Ascending aorta (tissue), 2 donors: ENCODE measurements around the gene MEF2C. TPM values are rescaled to one million over a fixed set of nuclear protein-coding genes. Genes with fewer than 3 reads are reported as not detected.

ENCODE experiments used
- DNase-seq, 2 donors: peaks; one replicate each; pipeline ENCODE4 v3.0.0-alpha.2; 2019; ENCODE audit warnings: low spot score in 2 of 2
- H3K27ac ChIP-seq, 2 donors: fragments of 200-600 bp; sonication (generic); one replicate each; pipeline ENCODE4 v1.5.1; 2016 to 2017; ENCODE audit warnings: mild to moderate bottlenecking in 1 of 2
- H3K27me3 ChIP-seq: fragments of 200-600 bp; sonication (generic); one replicate; pipeline ENCODE4 v1.5.1; 2017
- H3K36me3 ChIP-seq, 2 donors: fragments of 200-600 bp; sonication (generic); one replicate each; pipeline ENCODE4 v1.5.1; 2016
- H3K4me1 ChIP-seq, 2 donors: fragments of 200-600 bp; sonication (generic); one replicate each; pipeline ENCODE4 v1.5.1; 2016 to 2017; ENCODE audit warnings: mild to moderate bottlenecking in 1 of 2
- H3K4me3 ChIP-seq, 2 donors: fragments of 200-600 bp; sonication (generic); one replicate each; pipeline ENCODE4 v1.5.1; 2016 to 2017; ENCODE audit warnings: mild to moderate bottlenecking in 1 of 2
- H3K9me3 ChIP-seq, 2 donors: fragments of 200-600 bp; sonication (generic); one replicate each; pipeline ENCODE4 v1.5.1; 2016
- intact Hi-C: fragments of 100-400 bp; cut with DNase I; formaldehyde crosslinking; loops from one replicate; pipeline ENCODE4 v1.15.1; 2023
- total RNA-seq: library from RNA; depleted of rRNA; stranded (reverse); fragments of >200 nt; gene quantifications from one replicate; pipeline ENCODE4 v1.1.0, GENCODE V29; 2016
- TF ChIP-seq, protein P1 (sequence below), 3 experiments: fragments of 200-600 bp in 2 of 3; fragments of 450-650 bp in 1 of 3; sonication (generic) in 2 of 3; IDR thresholded peaks; one replicate each; pipeline ENCODE4 v1.5.1; 2016 to 2019; ENCODE audit warnings: antibody characterized with exemption in 3 of 3, mild to moderate bottlenecking in 1 of 3, moderate library complexity in 1 of 3

Gene MEF2C
- total RNA-seq, 1 donor from 2014 or later: 138 TPM

DNA sequence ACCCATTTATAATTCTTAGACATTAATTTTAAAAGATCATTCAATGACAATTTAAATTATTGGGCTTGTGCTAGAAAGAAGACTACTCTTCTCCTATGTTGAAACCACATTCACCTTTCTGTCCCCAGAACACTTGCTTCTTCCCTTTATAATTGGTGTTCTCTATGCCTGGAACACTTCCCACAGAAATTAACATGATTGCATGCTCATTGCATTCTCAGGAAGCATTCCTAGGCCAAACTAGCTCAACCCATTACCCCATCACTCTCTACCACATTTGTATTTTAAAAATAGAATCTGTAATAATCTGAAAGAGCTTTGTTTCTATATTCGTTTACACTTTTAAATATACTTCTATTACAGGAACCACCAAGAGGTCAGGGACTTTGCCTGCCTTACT is 184.7 kb downstream of the MEF2C start:
- no peak overlapping the region for H3K4me3 ChIP-seq
- H3K9me3 ChIP-seq: no peaks in the 10 kb centered on the region
- H3K4me1 ChIP-seq: no peaks in the 10 kb centered on the region
- TF ChIP-seq, protein P1, sequence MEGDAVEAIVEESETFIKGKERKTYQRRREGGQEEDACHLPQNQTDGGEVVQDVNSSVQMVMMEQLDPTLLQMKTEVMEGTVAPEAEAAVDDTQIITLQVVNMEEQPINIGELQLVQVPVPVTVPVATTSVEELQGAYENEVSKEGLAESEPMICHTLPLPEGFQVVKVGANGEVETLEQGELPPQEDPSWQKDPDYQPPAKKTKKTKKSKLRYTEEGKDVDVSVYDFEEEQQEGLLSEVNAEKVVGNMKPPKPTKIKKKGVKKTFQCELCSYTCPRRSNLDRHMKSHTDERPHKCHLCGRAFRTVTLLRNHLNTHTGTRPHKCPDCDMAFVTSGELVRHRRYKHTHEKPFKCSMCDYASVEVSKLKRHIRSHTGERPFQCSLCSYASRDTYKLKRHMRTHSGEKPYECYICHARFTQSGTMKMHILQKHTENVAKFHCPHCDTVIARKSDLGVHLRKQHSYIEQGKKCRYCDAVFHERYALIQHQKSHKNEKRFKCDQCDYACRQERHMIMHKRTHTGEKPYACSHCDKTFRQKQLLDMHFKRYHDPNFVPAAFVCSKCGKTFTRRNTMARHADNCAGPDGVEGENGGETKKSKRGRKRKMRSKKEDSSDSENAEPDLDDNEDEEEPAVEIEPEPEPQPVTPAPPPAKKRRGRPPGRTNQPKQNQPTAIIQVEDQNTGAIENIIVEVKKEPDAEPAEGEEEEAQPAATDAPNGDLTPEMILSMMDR (IDR thresholded peaks at IDR 0.05): no peak
- intact Hi-C loops: no loop called here
- H3K27me3 ChIP-seq: peaks cover 12% of the 10 kb centered on the region
- no peak for DNase-seq
- no peak overlapping the region for H3K27ac ChIP-seq
- no peaks in the 10 kb centered on the region for H3K36me3 ChIP-seq

DNA sequence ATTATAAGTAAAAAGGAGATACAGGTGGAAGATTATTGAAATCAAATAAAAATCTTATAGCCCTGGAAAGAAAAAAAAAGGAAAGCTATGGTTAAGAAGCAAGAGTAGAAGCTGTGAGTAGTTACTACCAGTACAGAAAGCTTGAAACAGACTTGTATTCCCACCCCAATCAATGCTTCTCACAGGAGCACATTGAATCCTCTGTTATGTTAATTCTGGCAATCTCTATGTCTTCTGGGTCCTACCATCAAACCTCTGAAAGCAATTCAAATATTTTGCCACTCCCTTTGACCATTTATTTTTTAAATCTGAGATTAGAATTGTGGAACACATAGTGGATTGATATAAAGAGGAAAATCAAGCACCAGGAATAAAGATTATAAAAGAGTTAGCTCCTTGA is 186.5 kb downstream of the MEF2C start:
- H3K36me3 ChIP-seq: no peaks in the 10 kb centered on the region
- H3K27me3 ChIP-seq: peaks cover 25% of the 10 kb centered on the region
- no peak overlapping the region for H3K4me3 ChIP-seq
- H3K9me3 ChIP-seq: no peaks in the 10 kb centered on the region
- no peak for DNase-seq
- TF ChIP-seq, protein P1 (IDR thresholded peaks at IDR 0.05): no peak
- no peak overlapping the region for H3K27ac ChIP-seq
- intact Hi-C loops: no loop called here
- H3K4me1 ChIP-seq: peaks cover 0 to 6% of the 10 kb centered on the region in 2 donors

DNA sequence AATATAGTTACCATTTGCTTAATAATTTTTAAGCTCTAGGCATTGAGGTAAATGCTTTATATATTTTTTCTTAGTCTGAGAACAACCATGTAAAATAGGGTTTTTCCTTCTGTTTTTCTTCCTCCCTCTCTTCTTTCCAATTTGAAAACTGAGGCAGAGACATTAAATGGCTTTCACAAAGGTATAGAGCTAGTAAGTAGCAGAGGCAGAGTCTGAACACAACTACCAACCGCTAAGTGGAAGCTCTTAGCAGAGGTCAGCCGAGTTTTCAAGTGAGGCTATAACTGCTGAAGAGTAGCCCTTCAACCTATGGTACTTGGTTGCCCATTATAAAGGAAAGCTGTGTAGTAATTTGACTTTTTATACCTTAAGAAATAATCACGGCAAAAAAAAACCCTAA is 187.1 kb downstream of the MEF2C start:
- no peak overlapping the region for H3K4me3 ChIP-seq
- no peaks in the 10 kb centered on the region for H3K9me3 ChIP-seq
- H3K27ac ChIP-seq: no peak overlapping the region
- no peak for DNase-seq
- no peaks in the 10 kb centered on the region for H3K36me3 ChIP-seq
- peaks cover 30% of the 10 kb centered on the region for H3K27me3 ChIP-seq
- intact Hi-C loops: no loop called here
- TF ChIP-seq, protein P1 (IDR thresholded peaks at IDR 0.05): no peak
- H3K4me1 ChIP-seq: peaks cover 0 to 10% of the 10 kb centered on the region in 2 donors

DNA sequence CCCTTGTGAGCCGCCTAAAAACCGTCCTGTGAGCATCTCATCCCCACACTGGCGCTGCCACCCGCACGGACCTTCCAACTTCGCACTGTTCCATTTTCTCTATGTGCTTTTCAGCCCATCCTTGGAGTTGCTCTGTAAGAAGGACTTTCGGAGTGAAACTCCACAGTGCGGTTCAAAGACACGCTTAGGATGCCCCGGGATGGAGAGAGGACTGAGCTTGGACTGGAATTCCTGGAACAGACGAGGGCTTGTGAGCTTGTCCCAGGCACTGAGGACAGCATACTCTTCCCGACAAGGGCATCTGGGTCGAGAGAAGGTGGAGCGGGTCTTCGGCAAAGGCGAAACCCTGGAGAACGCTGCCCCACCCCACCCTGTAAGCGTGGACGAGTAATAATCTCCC is 187.8 kb downstream of the MEF2C start:
- no peaks in the 10 kb centered on the region for H3K36me3 ChIP-seq
- DNase-seq: no peak
- no peak overlapping the region for H3K4me3 ChIP-seq
- TF ChIP-seq, protein P1 (IDR thresholded peaks at IDR 0.05): no peak
- peaks cover 30% of the 10 kb centered on the region for H3K27me3 ChIP-seq
- H3K27ac ChIP-seq: no peak overlapping the region
- no peaks in the 10 kb centered on the region for H3K9me3 ChIP-seq
- intact Hi-C loops: no loop called here
- peaks cover 0 to 15% of the 10 kb centered on the region in 2 donors for H3K4me1 ChIP-seq

DNA sequence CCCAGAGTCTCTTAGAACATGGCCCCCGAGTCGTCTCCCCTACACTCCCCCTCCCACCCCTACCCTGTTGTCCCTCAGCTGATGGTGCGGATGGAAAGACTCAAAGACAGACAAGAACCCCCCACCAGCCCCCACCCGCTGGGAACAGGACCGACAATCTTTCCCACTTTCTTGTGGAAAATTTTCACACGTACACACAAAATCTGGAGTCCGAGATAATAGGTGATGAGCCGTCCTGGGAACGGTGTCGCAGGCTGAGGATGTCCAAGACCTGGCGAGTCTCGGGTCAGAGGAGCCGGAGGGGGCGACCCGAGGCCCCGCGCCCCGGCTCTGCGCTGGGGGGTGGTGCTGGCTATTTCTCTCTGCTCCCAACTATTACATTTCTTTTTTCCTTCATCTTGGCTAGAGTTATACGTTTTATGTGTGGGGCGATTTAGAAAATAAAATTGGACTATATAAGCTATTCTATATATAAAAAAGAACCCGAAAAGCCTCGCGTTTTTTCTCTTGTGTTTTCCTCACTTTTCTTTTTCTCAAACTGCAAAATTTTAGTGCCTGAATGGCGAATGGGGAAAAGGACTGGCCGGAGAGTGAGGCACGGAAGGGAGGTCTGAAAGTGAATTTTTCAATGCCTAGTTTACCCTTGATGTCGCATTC is 188.8 kb downstream of the MEF2C start:
- Histone ChIP-seq H3K36me3 (no peaks in the 10 kb centered on the region), H3K27ac (no peak overlapping the region), H3K4me3 (no peak overlapping the region), H3K9me3 (no peaks in the 10 kb centered on the region), H3K4me1 (peaks cover 0 to 15% of the 10 kb centered on the region in 2 donors), H3K27me3 (peaks cover 35% of the 10 kb centered on the region)
- TF ChIP-seq, protein P1 (IDR thresholded peaks at IDR 0.05): no peak
- no peak for DNase-seq
- intact Hi-C loops: no loop called here
